CD4-positive, alpha-beta T cell treated with Interleukin-17A for 1 hour (primary cell): ENCODE measurements around the gene GASK1B.

Experiments used
- DNase-seq: peaks from one replicate; pipeline ENCODE4 v3.0.0-alpha.2; 2020

The GASK1B gene

DNA sequence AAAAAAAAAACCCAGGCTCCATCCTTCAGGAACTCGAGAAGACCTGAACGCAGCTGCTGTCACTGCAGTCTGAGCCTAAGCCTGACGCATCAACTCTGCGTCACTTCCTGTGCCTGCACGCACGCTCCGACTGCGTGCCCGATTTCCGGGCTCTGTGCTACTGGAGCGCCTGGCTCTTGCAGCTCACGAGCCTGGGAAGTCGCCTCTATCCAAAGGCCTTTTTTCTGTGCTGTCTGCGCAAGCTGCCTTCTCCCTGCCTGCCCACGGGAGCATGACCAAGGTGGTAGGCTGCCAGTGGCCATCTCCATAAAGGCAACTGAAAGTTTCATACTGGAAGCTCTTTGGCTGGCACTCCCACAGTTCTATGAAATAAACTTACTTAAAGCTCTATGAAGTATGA lies 9.9 kb upstream of the GASK1B start:
- no peak for DNase-seq

DNA sequence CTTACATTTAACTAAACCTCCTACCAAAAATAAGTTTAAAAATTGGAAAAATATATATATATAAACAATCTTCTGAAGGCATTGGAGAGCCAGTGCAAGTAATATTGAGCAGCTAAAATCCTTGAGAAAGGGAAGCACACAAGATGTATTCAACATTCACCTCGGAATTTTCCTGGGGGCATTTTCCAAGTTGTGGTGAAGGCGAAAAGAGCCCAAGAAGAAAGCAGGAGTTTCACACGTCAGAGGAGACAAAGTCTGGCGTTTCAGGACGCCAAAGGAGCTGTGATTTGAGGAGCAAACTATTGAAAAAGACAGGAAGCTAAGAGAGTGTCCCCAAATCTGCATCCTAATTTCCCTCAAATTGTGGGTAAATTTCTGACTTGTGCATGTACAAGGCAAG lies 9.1 kb upstream of the GASK1B start:
- no peak for DNase-seq

DNA sequence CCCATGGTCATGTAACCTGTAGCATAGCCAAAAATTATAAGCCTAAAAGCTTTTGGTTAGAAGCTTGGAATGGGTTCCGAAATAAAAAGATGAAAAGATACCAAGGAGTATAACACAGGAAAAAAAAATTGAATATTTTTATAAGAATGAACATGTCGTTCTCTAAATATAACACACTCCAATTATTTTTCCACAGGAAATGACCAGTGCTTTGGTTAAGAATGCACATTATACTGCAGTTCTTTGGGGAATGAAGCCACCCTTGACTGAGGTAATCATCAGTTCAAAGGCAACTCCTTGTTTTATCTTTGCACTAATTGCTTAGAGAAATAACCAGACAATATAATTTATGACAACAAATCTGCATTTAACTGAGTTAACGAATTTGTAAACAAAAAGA lies 6.6 kb upstream of the GASK1B start:
- no peak for DNase-seq

DNA sequence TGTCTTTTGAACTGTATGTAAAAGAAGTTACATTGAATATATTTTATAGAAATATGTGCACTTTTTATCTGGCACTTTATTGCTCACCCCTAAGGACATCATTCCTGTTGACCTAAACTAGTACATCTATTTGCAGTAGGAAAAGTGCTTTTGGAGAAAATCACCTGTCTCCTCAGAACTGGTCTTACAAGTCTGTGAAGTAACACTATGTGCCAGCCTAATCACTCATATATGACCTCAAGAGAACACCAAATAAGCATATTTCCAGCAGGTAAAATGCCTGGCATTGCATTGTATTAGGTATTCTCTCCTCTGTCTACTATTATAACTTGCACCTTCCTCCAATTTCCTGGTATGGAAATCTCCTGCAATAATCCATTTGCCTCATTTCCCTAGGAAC lies 4.0 kb upstream of the GASK1B start:
- DNase-seq = no peak

- no peak for DNase-seq
Measured at GRCh38 chr4:158176108-158176507, 3.3 kb upstream of the GASK1B start.

DNA sequence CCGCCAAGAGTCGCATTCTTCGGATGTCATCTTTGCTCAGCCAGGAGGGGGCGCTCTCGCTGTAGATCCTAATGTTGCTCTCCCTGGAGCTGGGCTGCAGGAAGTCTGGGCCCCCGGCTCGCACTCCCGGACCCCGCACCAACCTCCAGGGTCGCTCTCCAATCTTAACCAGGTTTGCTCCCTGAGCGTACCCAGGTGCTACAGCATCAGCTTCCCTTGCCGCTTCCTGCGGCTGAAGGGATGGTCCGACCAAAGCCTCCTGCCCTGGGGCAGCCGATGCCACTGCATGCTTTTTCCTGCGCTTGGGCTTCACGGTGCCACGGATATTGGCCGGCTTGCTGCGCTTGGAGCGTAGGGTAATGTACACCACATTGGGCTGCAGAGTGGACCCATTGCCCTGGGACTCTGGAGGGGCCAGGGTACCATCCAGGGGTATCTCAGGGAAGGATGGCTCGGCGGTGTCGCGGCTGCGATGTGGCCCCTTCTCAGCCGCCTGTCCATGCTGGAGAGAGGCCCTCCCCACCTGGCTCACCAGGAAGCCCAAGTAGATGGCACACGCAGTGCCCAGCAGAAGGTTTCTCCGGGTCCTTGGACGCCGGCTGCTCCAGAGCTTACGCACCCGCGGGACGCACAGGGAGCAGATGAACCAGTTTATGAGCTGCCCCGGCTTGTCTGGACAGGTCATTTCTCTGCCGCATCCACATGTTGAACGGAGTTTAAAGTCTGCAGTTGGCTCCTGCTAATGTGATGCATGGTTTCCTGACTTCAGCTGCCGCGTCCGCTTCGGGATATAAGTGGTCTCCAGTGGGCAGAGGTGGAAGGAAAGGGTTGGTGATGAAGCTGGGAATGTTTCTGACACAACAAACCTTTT lies 1.9 kb downstream of the GASK1B start:
- peak; percentile 5 for DNase-seq

- no peak for DNase-seq
Measured at GRCh38 chr4:158169931-158170690, 2.7 kb downstream of the GASK1B start.

GRCh38 chr4:158169506-158169905 lies 3.3 kb downstream of the GASK1B start:
- DNase-seq = no peak

- no peak for DNase-seq
Measured at GRCh38 chr4:158168606-158169005, 4.2 kb downstream of the GASK1B start.

GRCh38 chr4:158166701-158167100 lies 6.1 kb downstream of the GASK1B start:
- no peak for DNase-seq

DNA sequence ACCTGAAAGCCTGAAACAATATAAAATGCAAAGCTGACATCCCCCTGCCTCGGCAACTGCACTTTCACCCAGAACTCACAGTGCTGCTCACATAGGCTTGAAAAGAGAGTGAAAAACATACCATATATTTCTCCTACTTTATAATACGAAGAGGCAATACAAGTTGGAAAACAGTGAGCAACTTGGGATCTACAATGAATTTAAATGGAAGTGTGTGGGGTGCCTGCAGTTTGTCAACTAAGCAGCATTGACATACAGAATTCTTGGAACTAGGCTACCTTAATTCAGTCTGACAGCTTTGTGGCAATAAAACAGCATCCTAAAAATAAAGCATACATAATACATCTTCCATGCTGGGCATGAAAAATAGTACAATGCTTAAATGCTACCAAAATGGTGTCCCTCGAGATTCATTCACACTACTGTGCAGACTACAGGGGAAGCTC lies 8.0 kb downstream of the GASK1B start:
- DNase-seq = no peak

- DNase-seq = no peak
Measured at GRCh38 chr4:158163941-158164767, 8.7 kb downstream of the GASK1B start.

DNA sequence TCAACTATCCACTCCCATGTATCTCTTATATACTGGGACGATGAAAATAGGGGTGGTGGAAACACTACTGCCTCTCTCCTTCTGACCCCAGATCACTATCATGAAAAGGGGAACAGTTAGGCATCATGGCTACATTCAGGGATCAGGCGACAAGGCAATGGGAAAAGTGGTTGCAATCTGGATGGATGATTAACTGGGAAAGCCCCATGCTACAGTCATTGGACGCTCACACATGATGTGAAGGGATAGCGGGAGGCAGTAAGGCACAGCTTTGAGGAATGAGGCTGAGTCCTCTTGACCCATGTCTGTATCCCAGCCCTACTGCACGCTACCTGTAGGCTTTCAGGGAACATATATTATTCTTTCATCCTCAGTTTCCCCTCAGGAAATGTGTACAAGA lies 10.2 kb downstream of the GASK1B start:
- DNase-seq = no peak

- no peak for DNase-seq
Measured at GRCh38 chr4:158161551-158162354, 11.1 kb downstream of the GASK1B start.

DNA sequence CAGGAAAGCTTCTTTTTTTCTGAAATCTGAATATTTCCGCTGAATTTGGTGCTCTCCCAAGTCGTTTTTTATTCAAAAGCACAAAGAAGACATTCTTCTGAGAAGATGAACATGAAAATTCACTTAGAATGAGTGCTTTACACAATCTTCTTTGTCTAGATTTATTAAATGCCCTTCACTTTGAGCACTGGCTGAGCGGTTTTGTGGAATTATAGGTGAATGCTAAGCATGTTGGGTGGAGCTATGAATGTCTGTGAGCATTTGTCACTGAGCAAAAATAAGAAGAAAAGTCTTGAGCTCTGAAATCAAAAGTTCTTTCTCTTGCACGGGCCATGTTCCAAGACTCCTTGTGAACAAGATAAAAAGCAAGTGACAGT lies 13.1 kb downstream of the GASK1B start:
- no peak for DNase-seq

- DNase-seq = no peak
Measured at GRCh38 chr4:158159054-158159717, 13.6 kb downstream of the GASK1B start.

GRCh38 chr4:158157412-158157811 lies 15.4 kb downstream of the GASK1B start:
- no peak for DNase-seq

DNA sequence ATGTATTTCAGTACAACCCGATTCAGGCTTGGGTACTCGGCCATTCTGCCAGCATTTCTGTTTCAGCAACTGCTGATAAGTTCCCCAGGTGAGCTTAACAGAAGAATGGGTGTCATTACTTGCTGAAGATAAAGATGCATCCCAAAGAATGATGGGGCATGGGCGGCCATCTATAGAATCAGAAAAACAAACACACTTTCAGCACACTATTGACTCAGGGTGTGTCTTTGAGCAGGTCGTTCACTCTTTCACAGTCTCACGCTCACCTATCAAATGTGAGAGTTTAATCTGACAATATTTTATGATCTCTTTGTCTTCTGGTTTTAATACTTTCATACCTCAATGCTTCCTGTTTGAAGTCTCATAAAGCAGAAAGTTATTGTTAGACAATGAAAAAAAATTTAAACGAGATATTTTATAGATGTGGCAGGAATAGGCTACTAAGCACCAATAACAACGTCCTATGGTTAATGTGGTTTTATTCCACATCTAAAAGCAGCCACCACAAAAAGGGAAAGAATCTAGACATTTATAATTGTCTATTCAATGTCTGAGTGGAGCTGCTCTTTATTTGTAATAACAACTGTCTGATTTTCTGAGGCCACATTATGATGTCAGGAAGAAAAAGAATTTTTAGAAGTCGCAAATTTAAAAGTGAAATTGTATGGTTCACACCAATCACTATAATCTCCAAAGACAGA lies 17.0 kb downstream of the GASK1B start:
- DNase-seq = no peak

GRCh38 chr4:158147151-158147550 lies 25.7 kb downstream of the GASK1B start:
- DNase-seq = no peak

DNA sequence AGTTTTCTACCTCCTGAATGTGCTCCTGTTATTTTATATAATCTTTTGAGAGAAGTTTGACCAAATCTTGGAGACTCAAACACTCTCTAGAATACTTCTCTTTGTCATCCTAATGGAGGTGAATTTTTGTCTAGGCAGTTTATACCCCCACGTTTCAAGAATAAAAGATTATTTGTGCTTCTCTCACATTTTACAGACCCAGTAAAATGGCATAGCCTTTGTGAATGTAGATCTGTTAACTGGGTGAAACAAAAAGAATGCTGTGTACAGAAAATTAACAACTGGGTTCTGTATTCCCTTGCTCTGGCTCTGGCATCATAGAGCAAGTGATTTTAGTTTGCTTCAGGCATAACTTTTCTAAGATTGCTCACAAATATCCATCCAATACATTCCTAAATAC lies 26.1 kb downstream of the GASK1B start:
- DNase-seq = no peak

GRCh38 chr4:158139086-158139485 lies 33.7 kb downstream of the GASK1B start:
- DNase-seq = no peak
